GM18511 (cell line): ENCODE results near the gene PTAFR.

Experiments used
- ATAC-seq: cut with Tn5 transposase; IDR thresholded peaks from one replicate; pipeline ENCODE4 v1.9.1; 2021; ENCODE audit warnings: mild to moderate bottlenecking, moderate library complexity; ENCODE audit not compliant: unreplicated experiment

PTAFR gene

DNA sequence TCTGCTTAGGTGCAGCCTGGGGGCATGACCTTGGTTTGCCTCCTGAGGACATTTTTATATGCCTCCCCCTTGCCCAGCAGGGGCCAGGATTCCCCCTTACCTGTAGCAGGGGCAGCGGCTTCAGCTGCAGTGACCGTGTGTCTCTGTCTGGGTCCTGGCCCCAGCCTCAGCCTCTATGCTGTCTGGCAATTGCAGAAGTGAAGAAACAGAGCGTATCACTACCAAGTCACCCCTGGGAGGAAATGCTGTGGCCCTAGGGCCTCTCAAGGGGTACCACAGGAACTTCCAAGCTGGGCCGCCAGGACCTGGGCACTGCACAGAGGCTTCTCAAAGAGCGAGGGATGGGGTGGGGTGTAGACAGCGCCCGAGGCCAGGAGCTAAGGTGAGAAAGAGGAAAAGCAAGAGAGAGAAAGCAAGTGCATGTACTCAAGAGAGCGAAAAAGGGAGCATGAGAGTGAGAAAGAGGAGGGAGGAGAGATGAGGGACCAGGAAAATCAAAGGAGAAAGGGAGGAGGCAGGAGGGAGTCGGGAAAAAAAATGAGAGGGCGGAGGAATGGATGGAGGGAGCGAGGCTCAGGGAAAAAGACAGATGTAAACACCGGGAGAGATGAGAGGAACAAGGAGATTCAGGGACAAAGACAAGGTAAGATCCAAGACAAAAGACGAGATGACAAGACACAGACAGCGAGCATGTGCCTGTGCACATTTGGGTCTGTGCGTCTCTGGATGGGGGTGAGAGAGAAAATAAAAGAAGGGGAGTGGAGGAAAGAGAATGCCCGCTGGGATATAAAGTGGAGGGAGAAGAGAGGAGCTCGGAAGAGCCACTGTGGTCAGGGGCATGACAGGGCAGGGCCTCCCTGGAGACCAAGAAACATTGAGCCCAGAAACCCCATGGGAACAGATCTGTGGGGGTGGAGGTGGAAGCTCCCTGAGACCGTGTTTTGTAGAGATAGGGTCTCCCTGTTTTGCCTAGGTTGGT, at the start of gene PTAFR:
TSS of gene PTAFR (minus strand) at position 199 of the 979 bp plus-strand sequence. CDS start 25,669 bp downstream, outside the sequence.
- peak; percentile 48 for ATAC-seq

DNA sequence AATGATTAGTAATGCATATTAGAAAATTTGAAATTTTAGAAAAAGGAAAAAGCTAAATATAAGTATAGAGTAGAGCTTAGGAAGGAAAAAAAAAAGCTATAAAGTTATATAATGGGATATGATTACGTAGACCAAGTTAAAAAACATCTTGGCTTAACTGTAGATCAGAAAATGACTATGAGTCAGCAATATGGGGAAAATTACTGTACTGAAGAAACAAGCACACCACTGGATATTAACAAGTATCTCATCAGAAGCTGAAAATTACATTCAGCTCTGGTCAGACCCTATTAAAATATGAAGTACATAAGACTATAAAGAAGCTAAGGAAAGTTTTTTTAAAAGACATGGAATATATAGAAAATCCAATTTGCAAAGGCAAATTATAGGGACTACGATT, 36.8 kb upstream of the PTAFR start:
- no peak for ATAC-seq

DNA sequence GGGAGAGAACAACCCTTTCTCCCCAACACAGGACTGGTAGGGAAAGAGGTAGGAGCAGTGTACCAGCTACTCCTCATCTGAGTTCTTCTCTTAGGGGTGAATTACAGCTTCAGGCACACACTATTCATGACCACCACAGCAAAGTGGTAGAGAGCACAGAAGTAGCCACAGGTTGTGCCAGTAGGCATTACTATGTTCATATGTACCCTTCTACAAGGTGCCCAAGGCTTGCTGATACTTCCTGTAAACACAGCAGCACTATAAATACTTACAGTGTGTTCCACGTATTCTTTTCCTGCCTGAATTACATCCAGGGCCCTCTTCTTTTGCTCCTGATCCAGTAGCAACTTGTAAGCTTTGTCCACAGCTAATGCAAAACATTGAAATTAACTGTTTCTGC, 33.2 kb upstream of the PTAFR start:
- no peak for ATAC-seq

DNA sequence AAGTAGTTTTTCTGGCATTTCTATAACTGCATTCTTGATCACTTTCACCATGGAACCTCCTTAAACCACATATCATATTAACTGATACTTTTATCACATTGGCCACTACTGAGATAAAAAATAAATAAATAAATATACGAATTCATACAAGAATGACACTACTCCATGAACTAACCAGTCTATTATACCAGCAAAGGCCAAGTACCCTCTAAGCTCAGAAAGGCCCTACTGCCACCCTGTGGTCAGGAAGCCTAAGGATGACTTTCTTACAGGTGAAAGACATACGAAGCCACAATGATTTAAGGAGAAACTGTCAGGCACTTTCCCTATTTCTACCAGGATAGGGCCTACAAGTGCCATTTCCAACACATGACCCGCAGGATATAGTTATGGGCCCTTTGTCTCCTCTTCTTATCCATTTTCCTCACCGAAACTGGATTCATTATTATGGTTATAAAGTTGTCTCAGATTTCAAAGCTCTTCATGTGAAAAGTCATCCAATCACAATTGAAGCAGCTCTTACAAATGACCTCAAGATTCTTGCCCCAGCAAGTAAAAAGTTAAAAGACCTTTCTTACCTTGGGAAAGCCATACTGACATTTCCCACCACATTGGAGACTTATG, 32.4 kb upstream of the PTAFR start:
- no peak for ATAC-seq

GRCh38 chr1:28205243-28205642, 28.8 kb upstream of the PTAFR start:
- no peak for ATAC-seq

DNA sequence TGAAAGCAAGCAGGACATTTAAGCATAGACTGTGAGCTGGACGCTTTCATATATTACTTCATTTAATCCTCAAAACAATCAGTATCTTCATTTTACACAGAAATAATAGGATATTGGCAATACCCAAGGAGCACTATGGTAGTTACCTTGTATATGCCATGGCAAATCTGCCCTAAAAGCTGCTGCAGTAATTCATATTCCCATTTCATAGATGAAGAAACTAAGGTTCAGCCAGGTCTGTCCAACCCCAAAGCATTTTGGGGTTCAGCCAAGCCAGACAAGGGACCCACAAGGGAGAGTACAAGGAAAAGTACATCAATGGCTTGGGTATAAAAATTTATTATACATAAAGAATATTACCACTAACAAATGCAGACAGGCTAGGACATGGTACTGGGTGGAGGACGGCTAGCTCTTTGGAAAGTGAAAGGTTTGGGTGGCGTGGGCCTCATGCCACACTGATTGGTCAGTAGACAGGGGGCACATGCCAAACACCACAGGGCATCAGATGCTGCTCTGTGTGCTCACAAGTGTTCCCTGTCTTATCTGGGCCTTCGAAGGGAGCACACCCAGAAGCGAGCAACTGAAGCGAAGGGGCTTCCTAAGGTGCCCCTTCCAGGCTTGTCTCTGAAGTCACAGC, 23.9 kb upstream of the PTAFR start:
- no peak for ATAC-seq

DNA sequence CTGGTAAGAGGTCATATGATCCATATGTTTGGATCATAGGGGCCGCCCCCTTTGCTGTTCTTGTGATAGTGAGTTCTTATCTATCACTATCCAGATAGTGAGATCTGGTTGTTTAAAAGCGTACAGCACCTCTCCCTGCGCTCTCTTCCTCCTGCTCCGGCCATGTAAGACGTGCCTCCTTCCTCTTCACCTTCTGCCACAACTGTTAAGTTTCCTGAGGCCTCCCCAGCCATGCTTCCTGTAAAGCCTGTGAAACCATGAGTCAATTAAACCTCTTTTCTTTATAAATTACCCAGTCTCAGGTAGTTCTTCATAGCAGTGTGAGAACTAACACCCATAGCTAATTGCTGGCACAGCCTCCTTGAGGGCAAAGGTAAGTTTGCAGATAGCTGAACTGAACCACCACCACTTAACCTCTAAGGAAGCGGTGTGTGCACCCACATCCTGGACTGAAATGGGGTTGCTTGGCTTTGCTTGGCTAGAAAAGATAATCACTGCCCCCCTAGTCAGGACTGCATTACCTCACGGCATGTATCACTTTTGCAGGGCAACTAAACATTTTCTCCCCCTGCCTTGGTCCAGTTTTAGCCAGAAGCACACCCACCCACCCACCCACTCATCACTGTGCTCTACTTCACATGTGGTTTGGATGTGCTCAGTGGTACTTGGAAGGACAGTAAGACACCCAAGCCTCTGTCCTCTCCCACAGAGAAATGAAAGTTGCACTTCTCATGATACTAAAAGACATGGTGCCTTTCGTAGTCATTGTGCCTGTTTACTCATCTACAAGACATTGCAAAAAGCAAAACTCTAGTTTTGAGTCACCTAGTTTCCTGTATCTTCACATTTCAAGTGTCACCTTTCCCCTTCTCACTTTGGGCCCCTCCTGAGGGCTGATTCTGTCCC, 23.1 kb upstream of the PTAFR start:
- peak; percentile 89 for ATAC-seq

- ATAC-seq, result no peak
Observed at GRCh38 chr1:28197682-28198415, 21.4 kb upstream of the PTAFR start.

DNA sequence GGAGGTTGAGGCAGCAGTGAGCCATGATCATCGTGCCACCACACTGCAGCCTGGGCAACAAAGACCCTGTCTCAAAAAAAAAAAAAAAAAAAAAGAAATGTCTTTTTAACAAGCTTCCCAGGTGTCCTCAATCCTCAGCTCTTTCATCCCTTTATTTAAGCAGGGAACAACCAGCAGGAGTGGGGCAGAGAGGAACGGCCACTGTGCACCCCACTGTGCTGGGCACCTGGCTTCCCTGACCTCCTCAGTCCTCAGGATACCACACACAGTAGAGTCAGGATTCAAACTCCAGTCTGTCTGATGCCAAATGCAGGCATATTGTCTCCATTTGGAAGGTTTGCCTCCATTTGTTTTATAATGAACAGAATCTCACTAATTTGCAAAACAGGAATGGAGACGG, 19.8 kb upstream of the PTAFR start:
- ATAC-seq, result no peak

DNA sequence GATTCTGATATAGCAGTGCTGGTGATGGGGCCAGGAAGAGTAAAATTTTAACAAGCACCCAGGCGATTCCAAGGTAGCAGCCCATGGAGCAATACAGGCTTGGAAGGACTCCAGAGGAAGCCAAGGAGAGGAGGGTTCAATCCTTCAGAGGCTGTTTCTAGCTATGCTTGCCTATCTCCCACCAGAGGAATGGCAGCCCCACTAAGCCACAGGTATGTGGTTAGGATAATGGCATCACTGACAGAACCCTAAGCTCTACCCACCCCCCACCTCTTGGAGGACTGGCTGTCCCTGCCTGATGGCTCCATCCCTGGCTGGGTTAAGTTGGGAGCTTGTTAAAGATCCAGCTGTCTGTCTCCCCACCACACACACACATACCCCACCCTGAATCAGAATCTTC, 19.3 kb upstream of the PTAFR start:
- no peak for ATAC-seq

DNA sequence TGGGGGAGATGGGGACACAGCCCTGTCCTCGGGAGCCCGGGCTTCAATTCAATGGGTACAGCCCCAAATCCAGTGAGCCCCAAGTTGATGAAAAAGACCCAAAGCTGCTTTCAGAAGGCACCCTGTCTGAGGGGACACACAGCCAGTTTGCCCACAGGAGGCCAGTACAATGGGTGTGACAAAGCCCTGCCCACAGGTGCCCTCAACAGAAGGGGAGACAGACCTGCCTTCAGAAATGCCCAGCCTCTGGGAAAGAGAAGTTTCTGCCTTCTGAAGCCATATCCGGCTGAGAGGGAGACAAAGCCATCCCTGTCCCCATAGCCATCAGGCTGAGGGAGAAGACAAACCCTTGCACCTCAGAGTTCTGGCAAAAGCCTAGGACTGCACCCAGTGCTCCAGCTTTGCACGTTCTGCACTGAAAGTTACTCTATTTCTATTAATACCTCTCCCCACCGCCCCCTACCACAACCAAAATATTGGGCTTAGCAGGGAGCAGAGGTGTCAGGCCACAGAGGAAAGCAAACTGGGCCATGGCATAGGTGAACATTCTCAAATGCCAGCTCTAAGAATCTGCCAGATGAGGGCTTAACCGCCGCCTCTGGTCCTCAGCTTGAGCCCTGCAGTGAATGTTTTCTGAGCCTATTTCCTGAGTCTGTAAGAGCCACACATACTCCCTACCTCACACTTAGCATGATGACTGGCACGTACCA, 18.0 kb upstream of the PTAFR start:
- ATAC-seq, result no peak

- ATAC-seq, result no peak
Observed at GRCh38 chr1:28193701-28194161, 17.2 kb upstream of the PTAFR start.

GRCh38 chr1:28190996-28191645, 14.6 kb upstream of the PTAFR start:
- no peak for ATAC-seq

DNA sequence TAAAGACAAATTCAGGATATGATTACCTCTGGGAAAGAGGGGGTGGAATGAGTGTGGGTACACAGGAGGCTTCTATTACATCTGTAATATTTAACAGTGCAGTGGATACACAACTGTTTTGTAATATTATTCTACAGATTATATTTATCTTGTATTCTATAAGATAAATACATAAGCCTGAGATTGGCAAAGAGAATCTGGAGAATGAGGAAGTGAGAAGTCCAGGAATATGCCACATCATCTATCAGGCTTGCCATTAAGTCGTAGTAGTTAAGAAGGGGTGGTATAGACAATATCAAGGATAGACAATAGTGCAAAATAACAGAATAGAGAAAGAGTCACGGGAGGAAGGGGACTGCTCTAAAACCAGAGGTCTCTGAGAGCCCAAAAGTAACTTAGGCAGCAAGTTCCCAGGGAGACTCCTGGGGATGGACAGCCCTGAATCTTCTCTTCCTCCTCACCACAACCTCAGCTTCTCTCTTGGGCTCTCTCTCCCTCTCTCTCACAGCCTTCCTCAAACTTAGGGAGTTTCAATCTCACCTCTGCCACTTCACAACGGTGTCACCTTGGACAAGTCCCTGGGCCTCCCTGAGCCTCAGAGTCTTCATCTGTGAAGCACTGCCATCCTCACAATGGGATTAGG, 14.0 kb upstream of the PTAFR start:
- no peak for ATAC-seq

DNA sequence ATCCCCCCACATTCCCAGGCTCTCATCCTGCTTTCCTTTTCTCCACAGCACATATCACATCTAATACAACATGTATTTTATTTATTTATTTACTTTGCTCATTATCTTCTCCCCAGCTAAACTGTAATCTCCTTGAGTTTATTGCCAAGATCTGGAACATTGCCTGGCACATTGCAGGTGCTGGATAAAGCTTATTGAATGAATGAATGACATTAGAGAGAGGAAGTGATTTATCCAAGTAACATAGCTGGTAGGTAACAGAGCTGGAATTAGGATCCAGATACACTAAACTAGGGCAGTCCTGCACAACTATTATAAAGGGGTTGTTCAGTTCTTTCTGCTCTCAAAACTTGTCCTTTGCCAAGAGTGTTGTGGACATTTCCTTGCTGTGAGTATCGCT, 8.6 kb upstream of the PTAFR start:
- no peak for ATAC-seq

- ATAC-seq, result no peak
Observed at GRCh38 chr1:28180306-28181305, 4.1 kb upstream of the PTAFR start.
